MCF 10A (cell line): ENCODE data around the gene ZC3H12C. TPM values are rescaled to one million over a fixed set of nuclear protein-coding genes. Genes with fewer than 3 reads are reported as not detected.

Experiments
- BruUV-seq: library from RNA; stranded (reverse); fragments of 400-500 nt; replicated peaks from 2 replicates; lab custom pipeline; 2021; lab: Mats Ljungman, UMichigan
- CTCF ChIA-PET: fragments of 300-600 bp; sonication (Branson Sonifier 250); formaldehyde crosslinking; extraction: SDS; loops from one replicate; lab custom pipeline; 2021; ENCODE audit warnings: antibody characterized with exemption, inconsistent platforms; lab: Yijun Ruan, JAX
- POLR2A ChIA-PET: fragments of 300-600, 350-650 bp; sonication (Branson Sonifier 250); formaldehyde crosslinking; extraction: SDS; loops from one replicate; lab custom pipeline; 2020; ENCODE audit warnings: antibody characterized with exemption, inconsistent platforms; lab: Yijun Ruan, JAX
- DNase-seq: peaks from one replicate; pipeline ENCODE4 v3.0.0-alpha.2; 2018; ENCODE audit not compliant: unreplicated experiment
- H3K27ac Mint-ChIP-seq: one replicate; pipeline ENCODE4 v1.8.0; 2022; ENCODE audit warnings: mild to moderate bottlenecking, low read depth, mixed read lengths; ENCODE audit not compliant: unreplicated experiment
- H3K27me3 Mint-ChIP-seq: one replicate; pipeline ENCODE4 v1.8.0; 2022; ENCODE audit warnings: mixed read lengths; ENCODE audit not compliant: insufficient read depth, unreplicated experiment
- H3K36me3 Mint-ChIP-seq: one replicate; pipeline ENCODE4 v1.8.0; 2022; ENCODE audit warnings: mild to moderate bottlenecking, moderate library complexity, mixed read lengths; ENCODE audit not compliant: insufficient read depth, unreplicated experiment
- H3K4me1 Mint-ChIP-seq: one replicate; pipeline ENCODE4 v1.8.0; 2022; ENCODE audit warnings: mixed read lengths; ENCODE audit not compliant: insufficient read depth, unreplicated experiment
- H3K4me3 Mint-ChIP-seq: one replicate; pipeline ENCODE4 v1.8.0; 2022; ENCODE audit warnings: mild to moderate bottlenecking, moderate library complexity, mixed read lengths; ENCODE audit not compliant: unreplicated experiment
- H3K9me3 Mint-ChIP-seq: one replicate; pipeline ENCODE4 v1.8.0; 2022; ENCODE audit warnings: mixed read lengths; ENCODE audit not compliant: unreplicated experiment
- CTCF ChIP-seq: fragments of 200-600 bp; IDR thresholded peaks from one replicate; pipeline ENCODE4 v1.8.0; 2022; ENCODE audit warnings: antibody characterized with exemption, mild to moderate bottlenecking; ENCODE audit not compliant: unreplicated experiment
- intact Hi-C: fragments of 100-400 bp; cut with micrococcal nuclease; formaldehyde crosslinking; loops from 2 replicates; pipeline ENCODE4 v1.14.1; 2022
- total RNA-seq: library from RNA; stranded (reverse); gene quantifications from 2 replicates; pipeline ENCODE4 v1.2.3, GENCODE V29; 2022

ZC3H12C gene
- total RNA-seq, 1 experiment from 2014 or later, result 37.7 TPM

DNA sequence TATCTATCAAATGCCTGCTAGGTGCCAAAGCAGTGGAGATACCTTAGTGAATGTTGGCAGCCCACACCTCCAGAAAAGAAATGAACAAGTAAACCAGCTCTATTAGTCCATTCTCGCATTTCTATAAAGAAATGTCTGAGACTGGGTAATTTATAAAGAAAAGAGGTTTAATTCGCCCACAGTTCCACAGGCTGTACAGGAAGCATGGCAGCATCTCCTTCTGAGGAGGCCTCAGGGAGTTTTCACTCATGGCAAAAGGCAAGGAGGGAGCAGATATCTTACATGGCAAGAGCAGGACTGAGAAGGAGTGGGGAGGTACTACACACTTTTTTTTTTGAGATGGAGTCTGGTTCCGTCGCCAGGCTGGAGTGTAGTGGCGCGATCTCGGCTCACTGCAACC lies 18.7 kb upstream of the ZC3H12C start:
- no peak for TF ChIP-seq CTCF
- ChIA-PET CTCF (interaction anchor here (0.7 to 1.1 kb wide), 2 partner anchors 18 to 1303 kb away, joined by 3 read pairs; no protein-coding TSS in a partner anchor), POLR2A (interaction anchor here (0.7 to 11.0 kb wide), 2 partner anchors 19 to 59 kb away, joined by 3 to 197 read pairs; partner anchors contain the start of gene ZC3H12C)
- Mint-ChIP-seq H3K4me1 (peaks cover 33% of the 10 kb centered on the region), H3K36me3 (no peaks in the 10 kb centered on the region), H3K27ac (no peak overlapping the region), H3K4me3 (no peak overlapping the region), H3K27me3 (no peaks in the 10 kb centered on the region), H3K9me3 (no peaks in the 10 kb centered on the region)
- DNase-seq, result no peak
- intact Hi-C loops, result no loop called here
- BruUV-seq, result no TSS peak

DNA sequence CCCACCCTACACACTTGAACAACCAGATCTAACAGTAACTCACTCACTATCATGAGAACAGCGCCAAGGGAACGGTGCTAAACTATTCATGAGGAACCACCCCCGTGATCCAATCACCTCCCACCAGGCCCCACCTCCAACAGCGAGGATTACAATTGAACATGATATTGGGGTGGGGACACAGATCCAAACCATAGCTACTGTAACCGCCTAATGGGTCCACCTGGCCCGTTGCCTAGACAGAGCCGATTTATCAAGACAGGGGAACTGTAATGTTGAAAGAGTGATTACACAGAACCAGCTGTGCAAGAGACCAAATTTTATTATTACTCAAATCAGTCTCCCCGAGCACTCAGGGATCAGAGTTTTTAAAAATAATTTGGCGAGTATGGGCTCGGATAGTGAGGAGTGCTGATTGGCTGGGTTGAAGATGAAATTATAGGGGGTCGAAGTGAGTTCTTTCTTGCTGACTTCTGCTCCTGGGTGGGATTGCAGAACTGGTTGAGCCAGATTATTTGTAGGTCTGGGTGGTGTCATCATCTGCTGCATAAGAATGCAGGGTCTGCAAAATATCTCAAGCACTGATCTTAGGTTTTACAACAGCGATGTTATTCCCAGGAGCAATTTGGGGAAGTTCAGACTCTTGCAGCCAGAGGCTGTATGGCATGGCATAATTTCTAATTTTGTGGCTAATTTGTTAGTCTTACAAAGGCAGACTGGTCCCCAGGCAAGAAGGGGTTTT lies 17.9 kb upstream of the ZC3H12C start:
- DNase-seq, result no peak
- Mint-ChIP-seq H3K27ac (no peak overlapping the region), H3K4me1 (peaks cover 27% of the 10 kb centered on the region), H3K9me3 (no peaks in the 10 kb centered on the region), H3K36me3 (no peaks in the 10 kb centered on the region), H3K4me3 (no peak overlapping the region), H3K27me3 (no peaks in the 10 kb centered on the region)
- no TSS peak for BruUV-seq
- no peak for TF ChIP-seq CTCF
- intact Hi-C loops, result no loop called here
- ChIA-PET POLR2A (interaction anchor here (1.0 to 11.0 kb wide), 5 partner anchors 9 to 119 kb away, joined by 4 to 197 read pairs (median 29); partner anchors contain the start of gene ZC3H12C), CTCF (interaction anchor here (0.9 to 1.4 kb wide), 5 partner anchors 10 to 125 kb away, joined by 3 to 4 read pairs (median 3); no protein-coding TSS in a partner anchor)

DNA sequence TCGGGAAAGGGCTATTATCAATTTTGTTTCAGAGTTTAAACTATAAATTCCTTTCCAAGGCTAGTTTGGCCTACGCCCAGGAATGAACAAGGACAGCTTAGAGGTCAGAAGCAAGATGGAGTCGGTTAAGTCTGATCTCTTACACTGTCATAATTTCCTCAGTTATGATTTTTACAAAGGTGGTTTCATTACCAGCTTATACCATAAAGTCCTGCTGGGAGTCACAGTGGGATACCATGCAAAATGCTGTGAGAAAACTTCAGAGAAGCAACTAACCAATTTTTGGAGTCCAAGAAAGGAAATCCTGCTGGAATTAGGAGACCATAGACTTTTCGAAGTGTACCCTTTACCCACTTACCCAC lies 17.4 kb upstream of the ZC3H12C start:
- TF ChIP-seq CTCF, result no peak
- no peak for DNase-seq
- no TSS peak for BruUV-seq
- H3K27ac Mint-ChIP-seq, result peak overlapping the region; percentile 71
- H3K4me1 Mint-ChIP-seq, result peaks cover 25% of the 10 kb centered on the region
- no peaks in the 10 kb centered on the region for H3K9me3 Mint-ChIP-seq
- CTCF ChIA-PET, result interaction anchor here (0.9 to 1.4 kb wide), 5 partner anchors 10 to 125 kb away, joined by 3 to 4 read pairs (median 3); no protein-coding TSS in a partner anchor
- intact Hi-C loops, result no loop called here
- POLR2A ChIA-PET, result interaction anchor here (0.5 to 11.0 kb wide), 7 partner anchors 10 to 1854 kb away, joined by 3 to 197 read pairs (median 19); partner anchors contain the start of gene ZC3H12C
- no peaks in the 10 kb centered on the region for H3K36me3 Mint-ChIP-seq
- H3K27me3 Mint-ChIP-seq, result no peaks in the 10 kb centered on the region
- H3K4me3 Mint-ChIP-seq, result peak overlapping the region; percentile 35

GRCh38 chr11:110076371-110076965 lies 16.7 kb upstream of the ZC3H12C start:
- Mint-ChIP-seq H3K9me3 (no peaks in the 10 kb centered on the region), H3K27ac (peak overlapping the region; percentile 71), H3K4me3 (peak overlapping the region; percentile 35), H3K27me3 (no peaks in the 10 kb centered on the region), H3K4me1 (peaks cover 29% of the 10 kb centered on the region), H3K36me3 (no peaks in the 10 kb centered on the region)
- BruUV-seq, result TSS peak; percentile 67
- intact Hi-C loops, result no loop called here
- peak; percentile 73 for DNase-seq
- TF ChIP-seq CTCF, result no peak
- POLR2A ChIA-PET, result interaction anchor here (0.5 to 11.0 kb wide), 14 partner anchors 10 to 1855 kb away, joined by 3 to 197 read pairs (median 4); partner anchors contain the start of gene ZC3H12C
- CTCF ChIA-PET, result interaction anchor here (0.6 to 1.4 kb wide), 5 partner anchors 9 to 124 kb away, joined by 3 to 4 read pairs (median 3); no protein-coding TSS in a partner anchor
